ENCODE measurements around the gene NDUFA7. TPM values are rescaled to one million over a fixed set of nuclear protein-coding genes. Genes with fewer than 3 reads are reported as not detected.

The NDUFA7 gene
- total RNA-seq, 1 experiment from 2014 or later: 73.0 TPM

GRCh38 chr19:8307400-8307964, 13.7 kb downstream of the NDUFA7 start:
- Histone ChIP-seq H3K18ac (ENCODE audit: insufficient read length, low read depth, low read length) (peak overlapping the region; percentile 41), H2AFZ (ENCODE audit: low read length) (no peak overlapping the region), H2AK5ac (ENCODE audit: insufficient read length, low read length) (no peak overlapping the region), H2BK120ac (ENCODE audit: low read depth, low read length, poor library complexity, severe bottlenecking) (no peak overlapping the region), H3K56ac (ENCODE audit: insufficient read length, low read depth, low read length) (no peak overlapping the region), H3K4me2 (ENCODE audit: insufficient read depth, insufficient read length, low read length) (peak overlapping the region; percentile 92), H3K4ac (ENCODE audit: low read depth, low read length) (no peak overlapping the region; the same call in 1 of the 2 replicates), H3T11ph (ENCODE audit: low read length) (no peak overlapping the region), H2BK5ac (ENCODE audit: insufficient read length, low read length) (no peak overlapping the region), H4K91ac (ENCODE audit: insufficient read length, low read depth, low read length) (peak overlapping the region; percentile 2), H3K14ac (ENCODE audit: insufficient read depth, low read length) (peak overlapping the region; percentile 93), H3K23ac (ENCODE audit: insufficient read length, low read depth, low read length) (no peak overlapping the region), H3K27ac (ENCODE audit: insufficient read length, low read depth, low read length) (no peak overlapping the region), H4K5ac (ENCODE audit: insufficient read length, low read depth, low read length) (no peak overlapping the region), H3K79me1 (ENCODE audit: insufficient read depth, low read depth, low read length, poor library complexity, severe bottlenecking) (no peaks in the 10 kb centered on the region), H3K27me3 (ENCODE audit: insufficient read depth, low read length) (no peaks in the 10 kb centered on the region), H2BK12ac (ENCODE audit: insufficient read length, low read depth, low read length) (no peak overlapping the region), H3K23me2 (ENCODE audit: insufficient read length, low read depth, low read length, poor library complexity, severe bottlenecking) (peaks cover 11% of the 10 kb centered on the region), H3K4me1 (ENCODE audit: insufficient read depth, low read length) (no peaks in the 10 kb centered on the region), H4K8ac (replicated peaks; ENCODE audit: insufficient read length, low read depth, low read length) (no peak overlapping the region), H3K9ac (ENCODE audit: extremely low read depth, insufficient read length, low read length) (peak overlapping the region; percentile 63), H4K20me1 (ENCODE audit: control insufficient read depth, insufficient read depth, insufficient read length) (no peaks in the 10 kb centered on the region), H2BK20ac (ENCODE audit: low read depth, low read length, poor library complexity, severe bottlenecking) (no peak overlapping the region), H2BK15ac (ENCODE audit: low read depth, low read length) (no peak overlapping the region), H3K79me2 (ENCODE audit: insufficient read depth, low read length) (no peaks in the 10 kb centered on the region; the same call in 1 of the 2 replicates), H3K9me3 (ENCODE audit: control insufficient read depth, low read depth, low read length) (no peaks in the 10 kb centered on the region)
- H3K36me3 Mint-ChIP-seq (ENCODE audit: insufficient read depth in 1 of 3, low read depth in 3 of 3): peaks cover 28 to 34% (median 28%) of the 10 kb centered on the region in 3 experiments
- no peaks in the 10 kb centered on the region for H3K9me3 Mint-ChIP-seq
- H3K27ac Mint-ChIP-seq: peak overlapping the region; percentile 56 to 98 (median 63); a peak in 5 of 7 replicates
- WGBS (ENCODE audit: extremely low coverage, insufficient read length, low lambda C conversion rate): no CpG with 5 or more reads among the region's 24 CpGs
- H3K27me3 Mint-ChIP-seq (ENCODE audit: low read depth): no peaks in the 10 kb centered on the region
- H3K4me3 Mint-ChIP-seq: peak overlapping the region; percentile 89 to 99
- peaks cover 22 to 30% of the 10 kb centered on the region in 2 experiments for H3K4me1 Mint-ChIP-seq
- TF ChIP-seq CTCF (conservative IDR thresholded peaks at IDR 0.05): peak; percentile 39; the same call in 2 of the 3 replicates
- DNase-seq: no peak
